K562 (cell line): ENCODE measurements around the gene NIPAL1. TPM values are rescaled to one million over a fixed set of nuclear protein-coding genes. Genes with fewer than 3 reads are reported as not detected.
"Not testable (repeated sequence)": the region's sequence is repeated elsewhere in the genome, so short reads cannot be mapped to it uniquely, and the experiment has no call there.

Experiments
- ATAC-seq: fragments of 200-7000 bp; cut with Tn5 transposase; 3 replicates; pipeline ENCODE4 v1.9.1; 2020; ENCODE audit warnings: moderate library complexity
- BruUV-seq: library from RNA; stranded (reverse); fragments of 400-500 nt; replicated peaks from 2 replicates; lab custom pipeline; 2021; lab: Mats Ljungman, UMichigan
- CTCF ChIA-PET: fragments of 300-600 bp; formaldehyde crosslinking; extraction: SDS; loops from one replicate; lab custom pipeline; 2021; ENCODE audit warnings: low intra/inter-chr PET ratio; lab: Yijun Ruan, JAX
- POLR2A ChIA-PET: fragments of 300-600, 350-650 bp; sonication (Branson Sonifier 250); formaldehyde crosslinking; extraction: SDS; loops from one replicate; lab custom pipeline; 2021; ENCODE audit warnings: antibody characterized with exemption, inconsistent platforms; lab: Yijun Ruan, JAX
- DNase-seq, 4 experiments: peaks; one replicate each; pipeline versions ENCODE4 v3.0.0 to v3.0.0-alpha.2; 2011 to 2018; ENCODE audit warnings: low spot score in 3 of 4, mixed read lengths in 3 of 4; ENCODE audit errors: extremely low read depth in 1 of 4
- FAIRE-seq: peaks from 2 replicates; lab custom pipeline; 2011; peaks lifted over from hg19 to GRCh38; lab: Jason Lieb, UNC
- H2AFZ ChIP-seq: 2 replicates; pipeline ENCODE4 v1.6.0; 2011; ENCODE audit warnings: low read depth, low read length, control low read depth, inconsistent platforms
- H3K27ac ChIP-seq: fragments of 200-600 bp; 3 replicates; pipeline ENCODE4 v1.8.0; 2011; ENCODE audit warnings: low read depth, mild to moderate bottlenecking, control low read depth, inconsistent platforms, low read length, moderate library complexity, mixed read lengths; ENCODE audit errors: extremely low read depth
- H3K27me3 ChIP-seq, 2 experiments: fragments of 300-600 bp in 1 of 2; 2 replicates in 1 of 2; 3 replicates in 1 of 2; pipeline versions ENCODE4 v1.6.0 to v1.8.0; 2011; ENCODE audit warnings: inconsistent platforms in 2 of 2, low read length in 2 of 2, mild to moderate bottlenecking in 1 of 2, mixed read lengths in 1 of 2, moderate library complexity in 1 of 2; ENCODE audit not compliant: control insufficient read depth in 2 of 2, insufficient read depth in 2 of 2
- H3K36me3 ChIP-seq: fragments of 300-600 bp; 3 replicates; pipeline ENCODE4 v1.8.0; 2011; ENCODE audit warnings: mild to moderate bottlenecking, low read length, inconsistent platforms; ENCODE audit not compliant: control insufficient read depth, insufficient read depth
- H3K4me1 ChIP-seq, 2 experiments: fragments of 200-600 bp in 1 of 2; replicated peaks in 1 of 2; 2 replicates in 1 of 2; 3 replicates in 1 of 2; pipeline versions ENCODE4 v1.5.1 to v1.8.0; 2011; ENCODE audit warnings: inconsistent platforms in 2 of 2, low read length in 2 of 2, mild to moderate bottlenecking in 1 of 2, mixed read lengths in 1 of 2, moderate library complexity in 1 of 2; ENCODE audit not compliant: control insufficient read depth in 2 of 2, insufficient read depth in 2 of 2
- H3K4me2 ChIP-seq: 2 replicates; pipeline ENCODE4 v1.6.1; 2011; ENCODE audit warnings: low read length, control low read depth, inconsistent platforms, mixed read lengths; ENCODE audit not compliant: insufficient read depth
- H3K4me3 ChIP-seq: fragments of 200-600 bp; sonication (generic), shearing (Covaris generic); 2 replicates; pipeline ENCODE4 v1.5.1; 2016; ENCODE audit warnings: control low read depth, inconsistent platforms
- H3K79me2 ChIP-seq: fragments of 200-600 bp; 3 replicates; pipeline ENCODE4 v1.8.0; 2011; ENCODE audit warnings: low read length, inconsistent platforms; ENCODE audit not compliant: control insufficient read depth, insufficient read depth
- H3K9ac ChIP-seq, 2 experiments: 2 replicates each; pipeline versions ENCODE4 v1.6.0 to v1.6.1; 2011; ENCODE audit warnings: low read depth in 2 of 2, low read length in 2 of 2, control low read depth in 1 of 2, inconsistent platforms in 1 of 2, mild to moderate bottlenecking in 1 of 2, mixed read lengths in 1 of 2; ENCODE audit not compliant: insufficient read depth in 1 of 2
- H3K9me1 ChIP-seq: one replicate; pipeline ENCODE4 v1.6.0; 2011; ENCODE audit warnings: inconsistent platforms, mild to moderate bottlenecking, low read length, moderate library complexity; ENCODE audit not compliant: control insufficient read depth, insufficient read depth
- H3K9me3 ChIP-seq: replicated peaks from 2 replicates; pipeline ENCODE4 v1.5.1; 2011; ENCODE audit warnings: low read depth, low read length, inconsistent platforms; ENCODE audit not compliant: control insufficient read depth, insufficient read depth
- H4K20me1 ChIP-seq: replicated peaks from 2 replicates; pipeline ENCODE4 v1.6.1; 2011; ENCODE audit warnings: low read length, inconsistent platforms, mixed read lengths; ENCODE audit not compliant: control insufficient read depth, insufficient read depth
- NR1H2 ChIP-seq: sonication (generic); formaldehyde crosslinking; IDR thresholded peaks from 2 replicates; pipeline ENCODE4 v1.4.0; 2020; ENCODE audit warnings: mild to moderate bottlenecking, missing genetic modification reagents
- TEAD2 ChIP-seq: fragments of 450-650 bp; IDR thresholded peaks from 2 replicates; pipeline ENCODE4 v1.6.1; 2016; ENCODE audit warnings: missing genetic modification characterization, control low read depth, missing compliant biosample characterization
- TGIF2 ChIP-seq: sonication (generic); formaldehyde crosslinking; IDR thresholded peaks from 2 replicates; pipeline ENCODE4 v1.8.1; 2022; ENCODE audit warnings: mild to moderate bottlenecking, missing genetic modification reagents, moderate library complexity
- U2AF1 ChIP-seq: fragments of 200-400 bp; formaldehyde crosslinking; optimal IDR thresholded peaks from 2 replicates; pipeline ENCODE3; 2017; ENCODE audit warnings: mild to moderate bottlenecking, low read depth, low read length, moderate library complexity
- ZFP36 ChIP-seq: fragments of 150-350 bp; IDR thresholded peaks from 2 replicates; pipeline ENCODE4 v1.6.1; 2018; ENCODE audit warnings: low read length, low read depth; ENCODE audit not compliant: partially characterized antibody
- whole genome bisulfite sequencing: fragments of 100-300 bp; shearing (Covaris generic); methylation state at CpG from one replicate; pipeline ENCODE4 v1.1.6; 2016; ENCODE audit warnings: low coverage, mixed read lengths; ENCODE audit not compliant: insufficient coverage; ENCODE audit errors: missing lambda C conversion rate; 5-methylcytosine and 5-hydroxymethylcytosine counted together
- in situ Hi-C: fragments of 300-500 bp; cut with MboI; formaldehyde crosslinking; loops from 4 replicates; pipeline ENCODE4 v1.15.0; 2018; ENCODE audit warnings: inconsistent platforms, mixed read lengths
- intact Hi-C: fragments of 100-400 bp; cut with micrococcal nuclease; formaldehyde crosslinking; loops from 2 replicates; pipeline ENCODE4 v1.14.2; 2022
- polyA plus RNA-seq, 8 experiments: library from polyadenylated mRNA; depleted of rRNA in 4 of 8; stranded (reverse) in 5 of 8; unstranded in 3 of 8; fragments of >200 nt; fragmentation: Nextera tagmentation in 2 of 8; fragmentation: Illumina TruSeq in 1 of 8; extraction: Ambion mirVana in 2 of 8; extraction: Trizol in 1 of 8; gene quantifications; 2 replicates each; pipeline versions ENCODE4 v1.2.1 to v1.2.3, GENCODE V29; 2011 to 2014; ENCODE audit warnings: inconsistent platforms in 1 of 8, missing spikeins in 1 of 8
- total RNA-seq, 7 experiments: library from RNA; depleted of rRNA in 6 of 7; stranded (reverse); fragments of >200 nt in 6 of 7; fragmentation: Illumina TruSeq in 2 of 7; extraction: Trizol in 2 of 7; gene quantifications; 2 replicates each; pipeline versions ENCODE4 v1.2.1 to v1.2.3, GENCODE V29; 2011 to 2021; ENCODE audit warnings: low replicate concordance in 1 of 7

The NIPAL1 gene
- total and polyA plus RNA-seq, 9 of the 15 experiments (the other 6 are each of a cell fraction or from before 2014, with no cell fraction given), result 0.03 to 0.43 (median 0.25) TPM

- ChIA-PET POLR2A (no interaction called here), CTCF (no interaction called here)
- TF ChIP-seq TGIF2 (CRISPR knock-in tag) (no peak), U2AF1 (no peak), ZFP36 (peak; percentile 84), TEAD2 (tag) (no peak), NR1H2 (CRISPR knock-in tag) (no peak)
- Histone ChIP-seq H3K4me3 (no peak overlapping the region), H2AFZ (no peak overlapping the region), H3K36me3 (no peaks in the 10 kb centered on the region), H3K9ac (no peak overlapping the region), H4K20me1 (no peaks in the 10 kb centered on the region), H3K9me3 (no peaks in the 10 kb centered on the region), H3K9me1 (no peaks in the 10 kb centered on the region), H3K79me2 (no peaks in the 10 kb centered on the region), H3K27ac (no peak overlapping the region), H3K4me2 (no peak overlapping the region), H3K27me3 (no peaks in the 10 kb centered on the region), H3K4me1 (no peaks in the 10 kb centered on the region)
- intact Hi-C loops, result no loop called here
- FAIRE-seq (no peak), ATAC-seq (no peak), DNase-seq (no peak)
- in situ Hi-C loops, result no loop called here
- no TSS peak for BruUV-seq
Observed at GRCh38 chr4:48008021-48008596, 8.5 kb upstream of the NIPAL1 start.

- H3K9ac ChIP-seq, H3K9me3 ChIP-seq, FAIRE-seq, H3K27me3 ChIP-seq, H4K20me1 ChIP-seq, DNase-seq, H3K27ac ChIP-seq, ATAC-seq, BruUV-seq, H3K36me3 ChIP-seq, H3K9me1 ChIP-seq, CTCF ChIA-PET, in situ Hi-C loops, intact Hi-C loops, H3K79me2 ChIP-seq, H3K4me1 ChIP-seq: not testable (repeated sequence)
- Histone ChIP-seq H3K4me3 (peak overlapping the region; percentile 13; the same call in 1 of the 2 replicates), H3K4me2 (peak overlapping the region; percentile 73), H2AFZ (peak overlapping the region; percentile 88)
- POLR2A ChIA-PET, result interaction anchor here (0.6 kb wide), 1 partner anchor 73 kb away, joined by 3 read pairs; no protein-coding TSS in a partner anchor
- 7% methylated on average over 6 of the region's 6 CpGs for WGBS
Observed at GRCh38 chr4:48010906-48011305, 5.7 kb upstream of the NIPAL1 start.
